HL-60/S4 treated with retinoic acid at 250 ng/mL for 4 days and 3 days (cell line): Measurements from ENCODE around the gene PTCHD4.

Source experiments
- in situ Hi-C: fragments of 300-500 bp; cut with MboI; formaldehyde crosslinking; loops from 2 replicates; pipeline ENCODE4 v1.7.0; 2022; ENCODE audit warnings: low sequenced_read_pairs

Gene PTCHD4

GRCh38 chr6:48100588-48100895 is 10.5 kb downstream of the PTCHD4 start:
- in situ Hi-C loops = no loop called here

- in situ Hi-C loops = no loop called here
Observed at GRCh38 chr6:48099713-48100587, 11.0 kb downstream of the PTCHD4 start.

- in situ Hi-C loops = no loop called here
Observed at GRCh38 chr6:48098923-48099322, 12.1 kb downstream of the PTCHD4 start.

GRCh38 chr6:48092550-48093217 is 18.3 kb downstream of the PTCHD4 start:
- in situ Hi-C loops = no loop called here

GRCh38 chr6:48090546-48090945 is 20.5 kb downstream of the PTCHD4 start:
- in situ Hi-C loops = no loop called here

GRCh38 chr6:48087448-48087847 is 23.5 kb downstream of the PTCHD4 start:
- in situ Hi-C loops = no loop called here

GRCh38 chr6:48086187-48086586 is 24.8 kb downstream of the PTCHD4 start:
- in situ Hi-C loops = no loop called here

GRCh38 chr6:48085131-48085741 is 25.8 kb downstream of the PTCHD4 start:
- in situ Hi-C loops = no loop called here

GRCh38 chr6:48084201-48084600 is 26.8 kb downstream of the PTCHD4 start:
- in situ Hi-C loops = no loop called here

GRCh38 chr6:48080227-48081009 is 30.6 kb downstream of the PTCHD4 start:
- in situ Hi-C loops = no loop called here

- in situ Hi-C loops = no loop called here
Observed at GRCh38 chr6:48078120-48078519, 32.9 kb downstream of the PTCHD4 start.

- in situ Hi-C loops = no loop called here
Observed at GRCh38 chr6:48075181-48075580, 35.8 kb downstream of the PTCHD4 start.

GRCh38 chr6:48073976-48074767 is 36.8 kb downstream of the PTCHD4 start:
- in situ Hi-C loops = no loop called here

GRCh38 chr6:48071833-48072232 is 39.2 kb downstream of the PTCHD4 start:
- in situ Hi-C loops = no loop called here

GRCh38 chr6:48069280-48069679 is 41.7 kb downstream of the PTCHD4 start:
- in situ Hi-C loops = no loop called here

GRCh38 chr6:48068278-48069251 is 42.4 kb downstream of the PTCHD4 start:
- in situ Hi-C loops = no loop called here

GRCh38 chr6:48067886-48068277 is 43.1 kb downstream of the PTCHD4 start:
- in situ Hi-C loops = no loop called here

- in situ Hi-C loops = no loop called here
Observed at GRCh38 chr6:48067148-48067712, 43.8 kb downstream of the PTCHD4 start.
